GM23338 (cell line): ENCODE results near the gene ZNF512.

Experiments used
- CREB1 ChIP-seq: fragments of 250-450 bp; sonication (Bioruptor Pico); IDR thresholded peaks from 2 replicates; pipeline ENCODE4 v1.5.0; 2020; ENCODE audit warnings: low read depth, mild to moderate bottlenecking, moderate library complexity
- EZH2 ChIP-seq: fragments of 200-600 bp; sonication (generic); IDR thresholded peaks from one replicate; pipeline ENCODE4 v1.8.0; 2017; ENCODE audit warnings: antibody characterized with exemption, mild to moderate bottlenecking, low read depth; ENCODE audit not compliant: unreplicated experiment
- EZH2phosphoT487 ChIP-seq: fragments of 200-600 bp; sonication (generic); IDR thresholded peaks from one replicate; pipeline ENCODE4 v1.8.1; 2018; ENCODE audit warnings: antibody characterized with exemption; ENCODE audit not compliant: unreplicated experiment
- JUNB ChIP-seq: IDR thresholded peaks from one replicate; pipeline ENCODE4 v1.6.1; 2016; ENCODE audit warnings: antibody characterized with exemption; ENCODE audit not compliant: unreplicated experiment
- REST ChIP-seq: IDR thresholded peaks from one replicate; pipeline ENCODE4 v1.6.1; 2018; ENCODE audit warnings: antibody characterized with exemption; ENCODE audit not compliant: unreplicated experiment
- ZNF331 ChIP-seq: fragments of 250-450 bp; sonication (Bioruptor Pico); IDR thresholded peaks from 2 replicates; pipeline ENCODE4 v1.5.0; 2020; ENCODE audit warnings: low read depth, mild to moderate bottlenecking, moderate library complexity
- TF ChIP-seq, protein P1 (sequence below), 2 experiments: fragments of 200-600 bp in 1 of 2; sonication (generic) in 1 of 2; conservative IDR thresholded peaks; 2 replicates each; pipeline versions ENCODE4 v1.5.1 to v1.6.1; 2016 to 2017; ENCODE audit warnings: antibody characterized with exemption in 2 of 2, low read depth in 2 of 2, mild to moderate bottlenecking in 2 of 2, moderate library complexity in 1 of 2

DNA sequence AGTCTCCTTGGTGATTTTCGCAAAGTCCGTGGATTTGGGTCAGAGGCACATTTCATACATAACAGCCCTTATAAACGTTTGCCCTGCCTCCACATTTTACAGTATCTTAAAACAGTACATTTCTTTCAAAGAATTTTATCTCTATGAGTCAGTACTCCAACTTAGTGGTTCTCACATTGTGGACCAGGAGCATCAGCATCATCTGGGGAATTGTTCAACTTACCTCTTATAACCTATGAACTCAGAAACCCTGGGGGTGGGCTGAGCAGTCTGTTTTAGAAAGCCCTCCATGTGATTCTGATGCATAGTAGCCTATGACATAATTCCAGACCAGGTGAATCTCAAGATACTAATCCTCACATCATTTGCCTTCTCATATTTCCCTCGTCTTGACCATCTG lies 68.2 kb downstream of the ZNF512 start:
- TF ChIP-seq, protein P1, sequence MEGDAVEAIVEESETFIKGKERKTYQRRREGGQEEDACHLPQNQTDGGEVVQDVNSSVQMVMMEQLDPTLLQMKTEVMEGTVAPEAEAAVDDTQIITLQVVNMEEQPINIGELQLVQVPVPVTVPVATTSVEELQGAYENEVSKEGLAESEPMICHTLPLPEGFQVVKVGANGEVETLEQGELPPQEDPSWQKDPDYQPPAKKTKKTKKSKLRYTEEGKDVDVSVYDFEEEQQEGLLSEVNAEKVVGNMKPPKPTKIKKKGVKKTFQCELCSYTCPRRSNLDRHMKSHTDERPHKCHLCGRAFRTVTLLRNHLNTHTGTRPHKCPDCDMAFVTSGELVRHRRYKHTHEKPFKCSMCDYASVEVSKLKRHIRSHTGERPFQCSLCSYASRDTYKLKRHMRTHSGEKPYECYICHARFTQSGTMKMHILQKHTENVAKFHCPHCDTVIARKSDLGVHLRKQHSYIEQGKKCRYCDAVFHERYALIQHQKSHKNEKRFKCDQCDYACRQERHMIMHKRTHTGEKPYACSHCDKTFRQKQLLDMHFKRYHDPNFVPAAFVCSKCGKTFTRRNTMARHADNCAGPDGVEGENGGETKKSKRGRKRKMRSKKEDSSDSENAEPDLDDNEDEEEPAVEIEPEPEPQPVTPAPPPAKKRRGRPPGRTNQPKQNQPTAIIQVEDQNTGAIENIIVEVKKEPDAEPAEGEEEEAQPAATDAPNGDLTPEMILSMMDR (conservative IDR thresholded peaks at IDR 0.05; ENCODE audit: low read depth in 2 of 2), result no peak
- TF ChIP-seq EZH2, result no peak
- TF ChIP-seq CREB1 (CRISPR knock-in tag), result no peak
- TF ChIP-seq REST, result no peak
- TF ChIP-seq EZH2phosphoT487, result no peak
- no peak for TF ChIP-seq ZNF331 (CRISPR knock-in tag)
- no peak for TF ChIP-seq JUNB
